Measurements from ENCODE around the gene ALPK3. TPM values are rescaled to one million over a fixed set of nuclear protein-coding genes. Genes with fewer than 3 reads are reported as not detected.

Gene ALPK3
- total RNA-seq, 1 experiment from 2014 or later = 17.7 TPM

DNA sequence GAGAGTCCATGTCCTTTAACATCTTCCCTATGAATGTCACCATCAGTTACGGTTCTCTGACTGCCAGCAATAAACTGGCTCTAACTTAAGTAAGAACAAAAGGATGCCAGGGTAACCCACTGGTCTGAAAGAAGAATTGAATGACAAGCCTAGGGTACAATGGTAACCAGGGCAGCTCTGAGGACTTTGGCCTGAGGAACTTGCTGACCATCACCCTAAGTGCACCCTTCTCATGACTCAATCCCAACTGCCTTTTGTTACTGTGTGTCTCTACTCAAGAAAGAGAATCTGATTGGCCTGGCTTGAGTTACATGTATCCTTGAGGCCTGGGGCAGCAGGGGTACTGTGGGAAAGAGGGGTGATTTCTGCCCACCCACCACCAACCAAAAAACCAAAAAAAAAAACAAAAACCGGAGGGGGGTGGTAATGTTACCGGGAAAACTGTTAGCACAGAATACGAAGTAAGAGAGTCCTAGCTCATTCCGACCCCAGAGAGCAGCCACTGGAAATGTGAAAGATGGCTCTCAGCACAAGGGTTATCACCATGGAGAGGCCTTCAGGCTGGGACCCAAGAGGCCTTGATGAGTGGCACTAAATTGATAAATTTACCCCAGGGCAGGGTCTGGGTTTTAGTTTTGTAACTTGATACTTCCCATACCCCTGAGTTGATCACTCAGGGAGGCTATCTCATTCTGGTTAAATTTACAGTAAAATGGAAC, 58.0 kb downstream of the ALPK3 start:
- no peak overlapping the region for H3K4me3 Mint-ChIP-seq
- no peak overlapping the region for H2BK12ac ChIP-seq (ENCODE audit: insufficient read length, low read depth, low read length)
- no peak overlapping the region; a peak in 1 of 7 replicates for H3K27ac Mint-ChIP-seq
- H4K91ac ChIP-seq (ENCODE audit: insufficient read length, low read depth, low read length) = no peak overlapping the region
- no peaks in the 10 kb centered on the region for H4K20me1 ChIP-seq (ENCODE audit: control insufficient read depth, insufficient read depth, insufficient read length)
- H3K9me3 Mint-ChIP-seq = no peaks in the 10 kb centered on the region
- H3K4ac ChIP-seq (ENCODE audit: low read depth, low read length) = no peak overlapping the region
- H2BK5ac ChIP-seq (ENCODE audit: insufficient read length, low read length) = no peak overlapping the region
- no peaks in the 10 kb centered on the region for H3K9me3 ChIP-seq (ENCODE audit: control insufficient read depth, low read depth, low read length)
- H3K27ac ChIP-seq (ENCODE audit: insufficient read length, low read depth, low read length) = no peak overlapping the region
- H3K79me2 ChIP-seq (ENCODE audit: insufficient read depth, low read length) = peaks cover 2% of the 10 kb centered on the region; the same call in 1 of the 2 replicates
- no peaks in the 10 kb centered on the region for H3K23me2 ChIP-seq (ENCODE audit: insufficient read length, low read depth, low read length, poor library complexity, severe bottlenecking)
- TF ChIP-seq CTCF (conservative IDR thresholded peaks at IDR 0.05) = no peak
- DNase-seq = no peak
- no peak overlapping the region for H4K5ac ChIP-seq (ENCODE audit: insufficient read length, low read depth, low read length)
- no peak overlapping the region for H3K14ac ChIP-seq (ENCODE audit: insufficient read depth, low read length)
- H3T11ph ChIP-seq (ENCODE audit: low read length) = no peak overlapping the region
- no peak overlapping the region for H3K23ac ChIP-seq (ENCODE audit: insufficient read length, low read depth, low read length)
- H3K9ac ChIP-seq (ENCODE audit: extremely low read depth, insufficient read length, low read length) = no peak overlapping the region
- H3K4me1 ChIP-seq (ENCODE audit: insufficient read depth, low read length) = no peaks in the 10 kb centered on the region
- peaks cover 9 to 12% of the 10 kb centered on the region in 2 experiments for H3K4me1 Mint-ChIP-seq
- H3K27me3 ChIP-seq (ENCODE audit: insufficient read depth, low read length) = no peaks in the 10 kb centered on the region
- no peak overlapping the region for H2AK5ac ChIP-seq (ENCODE audit: insufficient read length, low read length)
- H3K36me3 Mint-ChIP-seq (ENCODE audit: insufficient read depth in 1 of 3, low read depth in 3 of 3) = no peaks in the 10 kb centered on the region
- no peak overlapping the region for H2BK15ac ChIP-seq (ENCODE audit: low read depth, low read length)
- H2BK120ac ChIP-seq (ENCODE audit: low read depth, low read length, poor library complexity, severe bottlenecking) = no peak overlapping the region
- H3K18ac ChIP-seq (ENCODE audit: insufficient read length, low read depth, low read length) = no peak overlapping the region
- H3K4me2 ChIP-seq (ENCODE audit: insufficient read depth, insufficient read length, low read length) = no peak overlapping the region
- no peak overlapping the region for H3K56ac ChIP-seq (ENCODE audit: insufficient read length, low read depth, low read length)
- H3K27me3 Mint-ChIP-seq (ENCODE audit: low read depth) = peaks cover 8% of the 10 kb centered on the region
- H4K8ac ChIP-seq (replicated peaks; ENCODE audit: insufficient read length, low read depth, low read length) = no peak overlapping the region
- H2AFZ ChIP-seq (ENCODE audit: low read length) = no peak overlapping the region
- WGBS (ENCODE audit: extremely low coverage, insufficient read length, low lambda C conversion rate) = no CpG with 5 or more reads among the region's 5 CpGs
- no peak overlapping the region for H2BK20ac ChIP-seq (ENCODE audit: low read depth, low read length, poor library complexity, severe bottlenecking)
- no peaks in the 10 kb centered on the region for H3K79me1 ChIP-seq (ENCODE audit: insufficient read depth, low read depth, low read length, poor library complexity, severe bottlenecking)

All from H9 (cell line).